HG02852 (cell line): ENCODE results near the gene FBXW12.

Source experiments
- ATAC-seq: cut with Tn5 transposase; IDR thresholded peaks from one replicate; pipeline ENCODE4 v1.9.1; 2021; ENCODE audit warnings: mild to moderate bottlenecking, moderate library complexity; ENCODE audit not compliant: unreplicated experiment

Gene FBXW12

DNA sequence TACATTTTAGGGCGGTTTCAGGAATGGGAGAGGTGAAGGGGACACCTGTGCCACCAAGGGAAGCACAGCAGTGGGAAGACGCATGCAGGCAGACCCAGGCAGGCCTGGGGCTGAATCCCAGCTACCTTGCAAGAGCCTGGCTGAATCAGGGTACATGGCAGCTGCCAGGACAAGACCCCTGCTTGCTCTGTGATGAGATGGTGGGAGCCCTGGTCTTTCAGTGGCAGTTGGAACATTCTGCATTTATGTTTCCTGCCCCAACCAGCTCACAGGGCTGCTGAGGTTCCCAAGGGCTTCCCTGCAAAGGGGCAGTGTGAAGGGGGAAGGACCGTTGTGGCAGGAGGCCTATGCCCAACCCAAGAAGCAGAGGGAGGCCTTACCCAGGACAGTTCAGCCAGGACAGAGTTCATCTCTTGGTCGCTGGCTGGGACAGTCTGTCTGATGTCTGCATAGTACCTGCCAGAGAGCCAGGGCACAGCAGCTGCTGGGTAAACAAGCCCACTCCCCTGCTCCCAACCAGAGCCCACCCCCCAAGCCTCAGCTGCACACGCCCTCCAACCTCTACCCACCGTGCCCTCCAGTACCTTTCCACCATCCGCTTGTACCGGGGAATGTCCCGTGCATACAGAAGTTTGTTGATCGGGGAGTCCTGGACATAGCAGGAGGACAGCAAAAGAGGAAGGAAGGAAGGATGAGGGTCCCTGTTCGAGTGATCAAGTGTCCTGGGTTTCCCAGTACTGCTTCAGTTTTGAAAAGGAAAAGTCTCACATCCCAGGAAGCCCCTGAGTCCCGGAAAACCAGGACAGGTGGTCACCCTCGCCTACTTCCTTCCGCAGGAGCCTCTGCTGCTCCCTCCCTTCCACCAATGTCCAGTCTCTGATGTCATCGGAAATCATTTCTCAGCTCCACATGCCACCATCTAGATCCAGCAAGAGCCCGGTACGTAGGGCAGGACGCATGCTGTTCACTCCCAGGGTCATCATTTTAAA is 34.7 kb downstream of the FBXW12 start:
- no peak for ATAC-seq

DNA sequence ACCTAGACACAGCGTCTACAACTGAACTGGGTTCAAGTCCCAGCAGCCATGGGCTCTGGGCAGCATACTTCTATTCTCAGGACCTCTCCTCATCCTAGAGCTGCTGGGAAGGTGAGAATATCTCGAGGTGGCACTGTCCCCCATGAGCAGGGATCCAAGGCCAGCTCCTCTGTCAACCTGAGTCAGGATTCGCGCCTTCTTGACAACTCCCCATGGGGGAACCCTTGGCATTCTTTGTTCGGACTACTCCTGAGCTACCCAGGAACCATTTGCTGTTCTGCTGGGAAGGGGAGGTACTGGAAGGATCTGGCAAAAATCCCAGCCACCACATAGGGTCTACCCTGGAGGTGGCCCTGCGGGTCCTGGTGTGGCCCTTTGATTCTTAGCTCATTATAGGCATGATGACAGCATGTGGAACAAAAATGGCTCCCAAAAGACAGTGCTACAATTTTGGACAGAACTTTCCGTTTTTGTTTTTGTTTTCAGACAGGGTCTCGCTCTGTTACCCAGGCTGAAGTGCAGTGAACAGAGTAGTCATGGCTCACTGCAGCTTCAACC is 35.6 kb downstream of the FBXW12 start:
- ATAC-seq, result no peak

DNA sequence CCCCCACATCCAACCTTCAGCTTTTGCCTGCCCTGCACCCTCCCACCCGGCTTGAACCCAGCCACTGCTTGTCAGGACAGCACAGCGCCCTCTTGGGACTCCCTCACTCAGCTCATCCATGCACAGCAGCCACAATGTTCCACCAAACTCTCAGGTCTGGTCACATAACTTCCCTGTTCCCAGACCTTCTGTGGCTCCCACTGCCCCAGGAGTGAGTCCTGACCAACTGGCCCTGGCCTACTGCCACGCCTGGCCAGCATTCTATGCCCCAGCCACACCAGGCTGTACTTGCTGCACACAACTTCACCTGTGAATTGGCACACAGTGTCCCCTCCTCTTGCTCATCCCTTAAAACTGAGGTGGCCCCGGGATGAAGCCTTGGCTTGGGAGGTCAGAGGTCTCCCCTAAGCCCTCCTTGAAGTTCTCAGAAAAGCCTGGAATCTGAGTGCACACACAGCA is 36.8 kb downstream of the FBXW12 start:
- no peak for ATAC-seq

DNA sequence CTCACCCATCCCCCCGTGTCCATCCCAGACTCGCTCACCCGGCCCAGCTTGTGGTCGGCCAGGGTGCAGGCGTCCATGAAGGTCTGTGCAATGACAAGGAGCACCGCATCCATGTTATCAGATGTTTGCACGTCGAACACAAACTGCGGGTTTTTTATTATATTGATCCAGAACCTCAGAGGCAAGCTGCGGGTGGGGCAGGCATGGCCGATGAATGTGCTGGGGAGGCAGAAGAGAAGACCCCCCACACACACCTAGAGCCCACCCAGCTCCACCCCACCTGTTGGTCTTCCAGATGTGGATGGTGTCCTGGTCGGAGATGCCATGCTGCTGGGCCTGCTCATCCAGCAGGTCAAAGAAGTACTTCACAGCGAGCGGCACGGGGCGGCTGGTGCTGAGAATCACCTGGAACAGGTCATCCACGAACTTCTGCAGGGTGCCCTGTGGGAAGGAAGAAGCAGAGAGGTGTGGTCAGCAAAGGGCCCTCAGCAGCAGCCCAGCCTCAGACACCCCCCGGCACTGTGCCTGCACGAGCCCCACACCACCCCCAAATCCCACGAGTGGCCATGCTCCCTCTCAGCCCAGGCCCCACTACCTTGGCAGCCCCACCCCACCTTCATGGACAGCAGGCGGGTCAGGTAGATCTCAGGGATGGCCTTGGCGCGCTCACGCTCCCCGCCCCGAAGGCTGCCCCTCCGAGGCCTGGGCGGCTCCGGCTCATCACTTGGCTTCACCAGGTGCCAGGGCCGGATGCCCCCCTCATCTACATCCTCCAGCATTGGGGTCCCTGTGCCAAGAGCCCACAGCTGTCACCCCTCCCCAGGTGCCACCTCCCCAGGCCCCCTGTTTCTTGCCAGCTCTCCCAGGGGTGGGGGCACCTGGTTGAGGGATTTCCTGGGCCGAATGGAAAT is 37.5 kb downstream of the FBXW12 start:
- ATAC-seq, result no peak

- ATAC-seq, result no peak
These were observed 38.4 kb downstream of the FBXW12 start for GRCh38 chr3:48410205-48411040.

DNA sequence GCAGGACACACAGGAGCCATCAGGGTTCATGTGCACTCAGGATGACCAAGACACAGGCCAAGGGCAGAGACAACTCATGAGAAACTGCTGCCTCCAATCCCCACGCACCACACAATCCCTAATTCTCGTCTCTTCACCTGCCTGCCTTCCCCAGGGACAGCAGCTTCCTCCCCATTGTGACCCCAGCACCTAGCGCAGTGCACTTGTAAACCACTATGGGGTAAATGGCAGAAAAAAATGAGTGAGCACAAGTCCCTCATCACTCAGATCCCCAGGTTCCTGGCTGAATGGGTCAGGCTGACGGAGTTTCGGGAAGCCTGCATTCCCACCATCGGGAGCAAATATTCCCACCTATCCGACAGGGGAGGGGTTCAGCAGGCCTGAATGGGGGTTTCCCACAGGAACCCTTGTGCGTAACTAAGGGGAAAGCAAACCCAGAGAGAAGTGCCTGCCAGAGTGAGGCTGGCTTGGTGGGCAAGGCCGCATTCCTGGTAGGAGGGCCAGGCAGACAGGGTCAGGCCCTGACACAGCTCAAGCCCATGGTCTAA is 39.1 kb downstream of the FBXW12 start:
- no peak for ATAC-seq

DNA sequence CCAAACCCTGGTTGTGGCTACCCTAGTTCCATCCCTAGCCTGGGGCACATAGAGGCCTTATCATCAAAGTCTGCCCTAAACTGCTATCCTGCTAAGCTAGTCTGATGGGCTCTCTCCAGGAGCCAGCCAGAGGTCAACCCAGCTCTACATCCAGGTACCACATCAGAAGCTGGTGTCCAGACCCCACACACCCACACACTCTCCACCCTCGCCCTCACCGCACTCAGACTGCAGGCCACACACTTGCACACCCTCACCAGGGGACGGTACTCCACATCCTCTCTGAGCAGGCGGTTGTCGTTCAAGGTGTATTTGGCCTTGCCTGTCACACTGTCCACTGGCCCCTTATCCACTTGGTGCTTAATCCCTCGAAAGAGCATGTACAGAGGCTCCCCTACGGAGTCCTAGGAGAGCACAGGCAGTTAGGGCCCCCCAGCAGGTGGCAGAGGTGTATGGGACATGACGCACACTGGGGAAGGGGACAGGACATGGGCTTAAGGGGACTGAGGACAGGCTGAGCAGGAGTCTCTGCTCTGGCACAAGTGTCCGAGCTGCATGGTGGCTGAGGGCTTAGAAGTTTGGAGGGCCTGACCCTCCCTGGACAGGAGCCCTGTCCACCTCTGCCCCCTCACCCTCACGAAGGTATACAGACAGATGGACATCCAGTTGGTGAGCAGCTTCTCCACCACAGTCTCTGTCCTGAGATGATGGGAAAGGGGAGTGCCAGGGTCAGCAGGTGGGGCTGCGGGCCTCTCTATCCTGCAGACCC is 39.8 kb downstream of the FBXW12 start:
- no peak for ATAC-seq

GRCh38 chr3:48412375-48413001 is 40.5 kb downstream of the FBXW12 start:
- no peak for ATAC-seq

DNA sequence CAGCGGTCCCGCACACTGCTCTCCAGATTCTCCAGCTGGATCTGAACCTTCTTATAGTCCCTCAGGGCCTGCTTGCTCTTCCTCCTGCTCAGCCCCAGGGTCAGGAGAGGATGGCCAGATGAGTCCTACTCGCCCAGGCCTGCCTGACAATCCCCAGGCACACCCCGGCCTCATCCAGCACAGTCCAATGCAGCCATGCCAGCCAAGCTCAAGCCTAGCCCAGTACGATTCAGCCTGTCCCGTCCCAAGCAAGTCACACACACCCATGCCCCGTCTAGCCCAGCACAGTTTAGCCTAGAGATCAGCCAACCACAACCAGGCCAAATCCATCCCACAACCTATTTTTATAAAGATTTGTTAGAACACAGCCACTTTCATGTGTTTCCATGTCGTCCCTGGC is 41.1 kb downstream of the FBXW12 start:
- no peak for ATAC-seq

- no peak for ATAC-seq
These were observed 41.6 kb downstream of the FBXW12 start for GRCh38 chr3:48413611-48414010.

- ATAC-seq, result no peak
These were observed 42.6 kb downstream of the FBXW12 start for GRCh38 chr3:48414376-48415250.

DNA sequence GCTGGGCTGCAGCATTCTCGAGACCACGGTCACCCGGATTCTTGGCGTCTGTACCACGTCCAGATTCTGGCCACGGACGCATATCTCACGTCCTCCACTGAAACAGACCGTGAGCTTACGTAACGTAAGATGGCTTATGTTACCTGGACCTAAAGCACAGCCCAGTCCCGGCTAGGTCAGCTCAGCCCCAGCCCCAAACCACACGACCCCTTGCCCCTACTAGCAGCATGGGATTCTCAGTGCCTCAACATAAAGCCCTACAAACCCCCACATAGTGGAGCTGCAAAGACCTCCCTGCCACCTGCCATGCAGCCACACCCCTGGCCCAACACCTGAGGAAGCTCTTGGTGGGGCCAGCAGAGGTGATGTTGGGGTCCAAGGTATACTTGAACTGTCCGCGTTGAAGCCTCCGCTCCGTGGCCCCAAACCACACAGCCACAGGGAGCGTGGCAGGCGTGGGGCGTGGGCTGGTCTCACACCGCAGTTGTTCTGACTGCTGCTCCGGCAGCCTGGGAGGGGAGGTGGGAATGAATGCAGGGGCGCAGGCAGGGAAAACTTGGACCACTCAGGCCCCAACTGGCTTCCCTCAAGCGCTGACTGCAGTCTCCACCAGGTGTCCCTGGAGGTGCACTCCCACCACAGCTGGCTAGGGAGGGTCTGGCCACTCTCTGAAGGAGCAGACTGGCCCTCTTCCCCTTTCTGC is 43.4 kb downstream of the FBXW12 start:
- no peak for ATAC-seq

DNA sequence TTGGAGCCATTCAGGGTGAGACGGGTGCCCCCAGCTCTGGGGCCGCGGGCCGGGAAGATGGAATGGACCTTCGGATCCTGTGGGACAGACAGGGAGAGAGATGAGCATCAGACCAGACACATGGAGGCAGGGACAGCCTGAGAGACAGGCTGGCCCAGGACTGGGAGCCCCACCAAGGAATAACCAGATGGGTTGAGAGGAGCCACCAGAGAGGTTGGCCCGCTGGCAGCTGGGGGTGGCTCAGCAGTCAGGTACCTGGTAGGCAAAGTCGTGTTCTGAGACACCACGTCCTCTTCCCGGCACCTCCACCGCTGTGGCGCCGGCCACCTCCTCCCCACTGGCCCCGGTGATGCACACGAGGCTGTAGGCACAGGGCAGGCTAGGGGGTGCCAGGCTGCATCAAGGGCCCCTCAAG is 44.1 kb downstream of the FBXW12 start:
- no peak for ATAC-seq

GRCh38 chr3:48416546-48416945 is 44.5 kb downstream of the FBXW12 start:
- no peak for ATAC-seq

DNA sequence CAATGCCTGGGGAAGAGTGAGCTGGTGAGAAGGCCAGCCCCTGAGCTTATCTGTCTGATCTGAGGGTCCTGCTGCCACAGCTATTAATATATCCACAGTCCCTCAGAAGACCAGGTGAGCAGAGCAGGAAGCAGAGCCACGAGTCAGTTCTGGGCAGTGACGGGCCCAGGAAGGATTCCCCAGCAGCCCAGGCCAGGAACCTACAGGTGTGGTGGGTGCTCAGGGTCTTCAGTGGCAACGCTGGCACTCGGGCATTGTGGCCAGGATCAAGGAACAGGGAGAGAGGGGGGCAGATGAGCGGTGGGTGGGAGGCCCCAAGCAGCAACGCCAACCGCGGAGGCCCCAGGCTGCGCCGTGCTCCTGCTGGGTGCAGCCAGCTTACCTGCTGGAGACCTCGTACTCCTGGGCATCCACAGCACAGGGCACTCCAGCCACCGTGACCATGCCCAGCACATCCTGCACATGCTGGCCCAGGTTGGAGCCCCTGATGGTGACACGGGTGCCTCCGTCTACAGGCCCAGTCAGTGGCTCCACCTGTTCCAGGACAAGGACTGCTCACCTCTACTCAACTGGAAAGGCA is 45.6 kb downstream of the FBXW12 start:
- ATAC-seq, result no peak

DNA sequence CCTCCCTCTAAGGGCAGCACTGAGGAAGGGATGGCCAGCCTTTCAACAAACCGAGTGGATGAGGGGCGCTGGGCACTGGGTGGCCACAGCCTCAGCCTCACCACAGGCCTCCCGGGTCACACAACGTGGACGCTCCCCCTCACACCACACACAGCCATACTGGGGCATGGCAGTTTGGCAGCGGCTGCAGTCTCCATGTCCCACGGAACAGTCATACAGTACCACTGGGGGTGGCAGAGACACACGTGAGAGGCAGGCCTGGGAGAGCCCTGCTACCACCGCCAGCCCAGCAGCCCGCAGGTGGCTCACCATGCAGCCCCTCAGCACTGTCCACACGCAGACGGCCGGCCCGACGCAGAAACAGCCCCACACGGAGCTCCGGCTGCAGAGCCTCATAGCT is 46.1 kb downstream of the FBXW12 start:
- ATAC-seq, result no peak

- ATAC-seq, result no peak
These were observed 46.6 kb downstream of the FBXW12 start for GRCh38 chr3:48418651-48419050.
